SU-DHL-6 (cell line): Measurements from ENCODE around the gene MTMR3.

Source experiments
- H2AFZ ChIP-seq: fragments of 200-600 bp; sonication (generic); 2 replicates; pipeline ENCODE4 v1.6.1; 2014; ENCODE audit warnings: low read depth, mild to moderate bottlenecking, moderate library complexity, mixed read lengths, antibody characterized with exemption, low read length; ENCODE audit not compliant: severe bottlenecking
- H3F3A ChIP-seq: fragments of 200-600 bp; shearing (Covaris generic); 2 replicates; pipeline ENCODE4 v1.6.0; 2016; ENCODE audit warnings: antibody characterized with exemption, mild to moderate bottlenecking; ENCODE audit not compliant: insufficient read depth
- H3K27ac ChIP-seq: fragments of 200-600 bp; sonication (generic); 2 replicates; pipeline ENCODE4 v1.5.1; 2016; ENCODE audit warnings: low read depth, mild to moderate bottlenecking, low read length, moderate library complexity, mixed read lengths
- H3K27me3 ChIP-seq: fragments of 200-600 bp; sonication (generic), shearing (Covaris generic); 2 replicates; pipeline ENCODE4 v1.6.0; 2014; ENCODE audit warnings: mild to moderate bottlenecking, low read length
- H3K36me3 ChIP-seq: fragments of 200-600 bp; sonication (generic); 2 replicates; pipeline ENCODE4 v1.6.1; 2014; ENCODE audit warnings: mild to moderate bottlenecking, low read length, mixed read lengths
- H3K4me2 ChIP-seq: fragments of 300-600, 200-600 bp; shearing (Covaris generic), sonication (generic); 2 replicates; pipeline ENCODE4 v1.6.0; 2014; ENCODE audit warnings: low read length, low read depth, mild to moderate bottlenecking; ENCODE audit not compliant: poor library complexity, severe bottlenecking
- H3K4me3 ChIP-seq: fragments of 200-600 bp; sonication (generic); 2 replicates; pipeline ENCODE4 v1.5.1; 2014; ENCODE audit warnings: antibody characterized with exemption, low read length, mild to moderate bottlenecking, mixed read lengths; ENCODE audit not compliant: insufficient read depth, poor library complexity, severe bottlenecking
- H3K79me2 ChIP-seq: fragments of 200-600 bp; sonication (generic); 2 replicates; pipeline ENCODE4 v1.6.1; 2014; ENCODE audit warnings: mild to moderate bottlenecking, low read length, moderate library complexity; ENCODE audit not compliant: insufficient read depth
- H3K9ac ChIP-seq: fragments of 200-600 bp; sonication (generic); 2 replicates; pipeline ENCODE4 v1.7.0; 2014; ENCODE audit warnings: mild to moderate bottlenecking, low read length
- H3K9me2 ChIP-seq: fragments of 200-600 bp; sonication (generic); replicated peaks from 2 replicates; pipeline ENCODE4 v1.6.1; 2014; ENCODE audit warnings: low read length; ENCODE audit not compliant: insufficient read depth
- H3K9me3 ChIP-seq: fragments of 200-600 bp; sonication (generic); 2 replicates; pipeline ENCODE4 v1.6.1; 2014; ENCODE audit warnings: low read length, mixed read lengths; ENCODE audit not compliant: insufficient read depth
- H4K20me1 ChIP-seq: fragments of 200-600 bp; sonication (generic); 2 replicates; pipeline ENCODE4 v1.6.1; 2014; ENCODE audit warnings: low read depth, mild to moderate bottlenecking, antibody characterized with exemption, low read length, moderate library complexity, mixed read lengths
- EZH2phosphoT487 ChIP-seq: fragments of 200-600 bp; sonication (generic), shearing (Covaris generic); conservative IDR thresholded peaks from 2 replicates; pipeline ENCODE4 v1.6.1; 2018; ENCODE audit warnings: mild to moderate bottlenecking, antibody characterized with exemption, low read length, moderate library complexity, mixed read lengths
- TF ChIP-seq, protein P1 (sequence below): fragments of 200-600 bp; sonication (generic); IDR thresholded peaks from one replicate; pipeline ENCODE4 v1.5.1; 2017; ENCODE audit warnings: antibody characterized with exemption, mild to moderate bottlenecking, low read length, moderate library complexity; ENCODE audit not compliant: insufficient read depth, poor library complexity, severe bottlenecking

The MTMR3 gene

DNA sequence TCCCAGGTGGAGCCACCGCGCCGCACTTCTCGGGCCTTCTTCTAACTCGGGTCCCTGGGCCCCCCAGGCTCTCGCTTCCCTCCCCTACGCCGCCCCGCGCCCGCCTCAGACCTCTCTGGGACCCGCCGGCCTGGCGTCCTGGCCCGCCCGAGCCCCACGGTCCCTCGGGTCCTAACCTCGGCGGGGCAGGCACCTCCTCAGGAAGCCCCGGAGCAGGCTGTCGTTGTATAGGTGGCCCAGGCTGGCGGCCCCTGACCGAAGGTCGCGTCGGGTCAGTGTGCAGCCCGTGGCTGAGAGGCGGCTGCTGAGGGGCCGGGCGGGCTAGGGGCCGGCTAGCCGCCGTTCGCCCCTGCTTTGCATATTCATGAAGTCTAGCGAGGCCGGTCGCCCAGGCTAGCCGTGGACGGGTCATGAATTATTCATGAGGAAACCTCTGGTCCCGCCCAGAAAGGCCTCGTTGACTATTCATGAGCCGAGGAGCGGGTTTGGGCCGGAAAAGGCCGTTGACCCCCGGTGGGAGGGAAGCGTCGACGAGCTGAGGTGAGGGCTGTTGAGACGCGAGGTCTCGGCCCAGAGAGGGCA lies 197.1 kb downstream of the MTMR3 start, which contains the start of gene HORMAD2:
Gene HORMAD2, plus strand, starts transcription at position 513 of the 582 bp plus-strand sequence. CDS start 13,489 bp downstream, outside the sequence.
- no peaks in the 10 kb centered on the region for H4K20me1 ChIP-seq
- no peaks in the 10 kb centered on the region for H3F3A ChIP-seq
- H3K27ac ChIP-seq, result no peak within 1 kb of the TSS
- no peaks in the 10 kb centered on the region for H3K9me2 ChIP-seq
- H3K36me3 ChIP-seq, result no peaks in the 10 kb centered on the region
- no peak within 1 kb of the TSS for H3K4me3 ChIP-seq
- no peak within 1 kb of the TSS for H3K9ac ChIP-seq
- no peaks in the 10 kb centered on the region for H3K27me3 ChIP-seq
- H2AFZ ChIP-seq, result no peak within 1 kb of the TSS
- no peaks in the 10 kb centered on the region for H3K9me3 ChIP-seq
- H3K4me2 ChIP-seq, result no peak within 1 kb of the TSS
- no peaks in the 10 kb centered on the region for H3K79me2 ChIP-seq
- no peak for TF ChIP-seq EZH2phosphoT487
- TF ChIP-seq, protein P1, sequence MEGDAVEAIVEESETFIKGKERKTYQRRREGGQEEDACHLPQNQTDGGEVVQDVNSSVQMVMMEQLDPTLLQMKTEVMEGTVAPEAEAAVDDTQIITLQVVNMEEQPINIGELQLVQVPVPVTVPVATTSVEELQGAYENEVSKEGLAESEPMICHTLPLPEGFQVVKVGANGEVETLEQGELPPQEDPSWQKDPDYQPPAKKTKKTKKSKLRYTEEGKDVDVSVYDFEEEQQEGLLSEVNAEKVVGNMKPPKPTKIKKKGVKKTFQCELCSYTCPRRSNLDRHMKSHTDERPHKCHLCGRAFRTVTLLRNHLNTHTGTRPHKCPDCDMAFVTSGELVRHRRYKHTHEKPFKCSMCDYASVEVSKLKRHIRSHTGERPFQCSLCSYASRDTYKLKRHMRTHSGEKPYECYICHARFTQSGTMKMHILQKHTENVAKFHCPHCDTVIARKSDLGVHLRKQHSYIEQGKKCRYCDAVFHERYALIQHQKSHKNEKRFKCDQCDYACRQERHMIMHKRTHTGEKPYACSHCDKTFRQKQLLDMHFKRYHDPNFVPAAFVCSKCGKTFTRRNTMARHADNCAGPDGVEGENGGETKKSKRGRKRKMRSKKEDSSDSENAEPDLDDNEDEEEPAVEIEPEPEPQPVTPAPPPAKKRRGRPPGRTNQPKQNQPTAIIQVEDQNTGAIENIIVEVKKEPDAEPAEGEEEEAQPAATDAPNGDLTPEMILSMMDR, result no peak
